DND-41 (cell line): ENCODE measurements around the gene LAMB2.

ENCODE experiments used
- CTCF ChIP-seq: IDR thresholded peaks from 2 replicates; pipeline ENCODE4 v1.5.1; 2012; ENCODE audit warnings: borderline replicate concordance, low read length, moderate library complexity, mild to moderate bottlenecking; ENCODE audit not compliant: poor library complexity, severe bottlenecking; ENCODE audit errors: extremely low read depth
- EZH2 ChIP-seq: IDR thresholded peaks from 3 replicates; pipeline ENCODE4 v1.6.1; 2012; ENCODE audit warnings: borderline replicate concordance, low read depth, mild to moderate bottlenecking, moderate library complexity, low read length, inconsistent platforms; ENCODE audit not compliant: severe bottlenecking

DNA sequence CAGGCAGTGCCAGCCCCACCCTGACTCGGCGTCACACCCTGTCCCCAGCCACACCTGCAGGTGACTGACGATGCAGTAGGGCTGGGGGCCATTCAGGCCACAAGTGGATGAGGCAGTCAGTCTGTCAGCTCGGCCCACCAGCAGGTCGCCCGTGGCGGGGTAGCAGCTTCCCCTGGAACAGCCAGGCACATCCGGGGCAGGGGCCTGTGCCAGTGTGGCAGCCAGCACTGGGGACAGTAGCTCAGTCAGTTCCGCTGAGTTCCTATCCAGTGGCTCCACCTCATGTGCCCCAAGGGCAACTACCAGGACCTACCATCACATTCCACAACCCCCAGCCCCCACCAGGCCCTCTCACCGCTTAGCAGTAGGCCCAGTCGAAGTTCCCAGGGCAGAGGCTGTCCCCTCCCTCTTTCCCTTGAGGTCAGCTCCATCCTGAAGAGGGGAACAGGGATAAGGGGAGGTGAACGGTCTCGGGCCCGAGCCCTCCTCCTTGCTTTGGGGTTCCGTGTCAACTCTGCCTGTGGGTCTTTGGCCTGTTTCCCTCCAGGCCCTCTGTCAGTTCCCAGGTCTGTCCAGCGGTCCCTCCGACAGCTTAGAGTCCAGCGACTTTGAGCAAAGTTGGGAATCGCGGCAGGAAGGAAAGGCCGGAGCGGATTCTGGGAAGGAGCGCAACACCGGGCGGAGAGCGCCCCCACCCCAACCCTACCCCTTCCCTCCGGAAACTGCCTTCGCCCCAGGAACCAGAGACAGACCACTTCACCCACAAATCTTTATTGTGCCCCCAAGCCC is at the start of gene LAMB2:
- TF ChIP-seq CTCF, result no peak
- TF ChIP-seq EZH2, result no peak
